ENCODE measurements around the gene FIP1L1. TPM values are rescaled to one million over a fixed set of nuclear protein-coding genes. Genes with fewer than 3 reads are reported as not detected.

The FIP1L1 gene
- polyA plus RNA-seq, 2 of the 4 experiments (the other 2 are of a cell fraction) = 27.9 to 40.5 TPM

DNA sequence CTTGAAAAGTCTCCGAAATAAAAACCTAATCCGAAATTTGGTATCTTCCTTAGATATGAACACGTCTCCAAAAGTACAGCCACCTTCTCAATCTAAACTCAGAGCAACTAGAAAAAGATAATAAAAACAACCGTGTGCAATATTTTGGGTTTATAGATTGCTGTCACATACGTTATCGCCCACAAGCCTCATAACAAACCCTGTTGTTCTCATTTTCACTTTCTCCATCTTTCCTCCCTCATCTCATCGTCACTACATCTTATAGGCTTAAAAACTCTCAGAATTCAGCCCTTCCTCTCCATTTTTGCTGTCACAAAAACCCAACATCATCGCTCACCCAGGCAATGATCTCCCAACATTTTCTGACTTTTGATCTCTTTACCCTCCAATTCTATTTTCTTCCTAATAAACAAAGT, 11.1 kb upstream of the FIP1L1 start:
- ChIA-PET POLR2A (interaction anchor here (1.2 to 1.8 kb wide), 2 partner anchors 11 to 654 kb away, joined by 3 to 7 read pairs; partner anchors contain the start of gene FIP1L1), CTCF (interaction anchor here (1.2 kb wide), 1 partner anchor 9 kb away, joined by 3 read pairs; no protein-coding TSS in a partner anchor)
- peak overlapping the region; percentile 77 for H3K27ac ChIP-seq
- 4% methylated on average over 8 of the region's 8 CpGs for WGBS (ENCODE audit: missing lambda C conversion rate)
- no peaks in the 10 kb centered on the region for H3K9me3 ChIP-seq
- peak overlapping the region; percentile 94 for H3K4me3 ChIP-seq
- DNase-seq (ENCODE audit: low read depth in 1 of 2, low spot score in 1 of 2) = no peak
- no peak for ATAC-seq
- peaks cover 2% of the 10 kb centered on the region; the same call in 2 of the 3 replicates for H3K4me1 ChIP-seq
- peak overlapping the region; percentile 91 for H3K4me2 ChIP-seq
- no peak for FAIRE-seq
- TF ChIP-seq TFCP2L1 (CRISPR knock-in tag; IDR thresholded peaks at IDR 0.05) = no peak
- no peak for TF ChIP-seq EHF (CRISPR knock-in tag; IDR thresholded peaks at IDR 0.05)
- TF ChIP-seq, protein P1, sequence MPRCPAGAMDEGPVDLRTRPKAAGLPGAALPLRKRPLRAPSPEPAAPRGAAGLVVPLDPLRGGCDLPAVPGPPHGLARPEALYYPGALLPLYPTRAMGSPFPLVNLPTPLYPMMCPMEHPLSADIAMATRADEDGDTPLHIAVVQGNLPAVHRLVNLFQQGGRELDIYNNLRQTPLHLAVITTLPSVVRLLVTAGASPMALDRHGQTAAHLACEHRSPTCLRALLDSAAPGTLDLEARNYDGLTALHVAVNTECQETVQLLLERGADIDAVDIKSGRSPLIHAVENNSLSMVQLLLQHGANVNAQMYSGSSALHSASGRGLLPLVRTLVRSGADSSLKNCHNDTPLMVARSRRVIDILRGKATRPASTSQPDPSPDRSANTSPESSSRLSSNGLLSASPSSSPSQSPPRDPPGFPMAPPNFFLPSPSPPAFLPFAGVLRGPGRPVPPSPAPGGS (IDR thresholded peaks at IDR 0.05) = no peak
- TF ChIP-seq CHD2 (IDR thresholded peaks at IDR 0.05; ENCODE audit: low read length, partially characterized antibody) = no peak
- TF ChIP-seq KDM5A (IDR thresholded peaks at IDR 0.05) = no peak
- peak; percentile 47; the same call in 1 of the 2 replicates for TF ChIP-seq PHF8 (IDR thresholded peaks at IDR 0.05; ENCODE audit: borderline replicate concordance, low read depth)

DNA sequence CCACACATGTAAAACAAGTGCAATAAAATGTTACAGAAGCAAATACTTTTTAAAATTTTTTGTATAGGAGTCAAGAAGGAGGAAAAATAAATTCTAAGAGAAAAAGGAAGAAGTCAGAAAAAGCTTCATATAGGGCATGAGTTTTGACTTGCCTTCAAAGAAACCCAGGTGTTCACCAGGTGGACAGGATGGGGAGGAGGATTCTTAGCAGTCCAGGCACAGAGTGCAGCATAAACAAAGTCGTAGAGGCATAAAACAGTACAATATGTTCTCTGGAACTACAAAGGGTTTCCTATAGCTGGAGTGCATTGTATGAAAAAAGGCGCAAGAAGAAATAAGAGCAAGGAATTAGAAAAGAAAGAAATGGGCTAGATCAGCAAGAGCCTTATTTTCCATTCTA, 9.7 kb upstream of the FIP1L1 start:
- Histone ChIP-seq H3K27ac (no peak overlapping the region), H3K9me3 (no peaks in the 10 kb centered on the region), H3K4me2 (no peak overlapping the region), H3K4me1 (peaks cover 2% of the 10 kb centered on the region; the same call in 2 of the 3 replicates), H3K4me3 (no peak overlapping the region)
- no peak for TF ChIP-seq CEBPB (IDR thresholded peaks at IDR 0.05)
- FAIRE-seq (no peak), DNase-seq (ENCODE audit: low read depth in 1 of 2, low spot score in 1 of 2) (no peak), ATAC-seq (no peak)
- 46% methylated on average over 2 of the region's 2 CpGs for WGBS (ENCODE audit: missing lambda C conversion rate)
- ChIA-PET POLR2A (no interaction called here), CTCF (interaction anchor here (0.7 to 1.0 kb wide), 2 partner anchors 13 to 866 kb away, joined by 3 to 4 read pairs; no protein-coding TSS in a partner anchor)

DNA sequence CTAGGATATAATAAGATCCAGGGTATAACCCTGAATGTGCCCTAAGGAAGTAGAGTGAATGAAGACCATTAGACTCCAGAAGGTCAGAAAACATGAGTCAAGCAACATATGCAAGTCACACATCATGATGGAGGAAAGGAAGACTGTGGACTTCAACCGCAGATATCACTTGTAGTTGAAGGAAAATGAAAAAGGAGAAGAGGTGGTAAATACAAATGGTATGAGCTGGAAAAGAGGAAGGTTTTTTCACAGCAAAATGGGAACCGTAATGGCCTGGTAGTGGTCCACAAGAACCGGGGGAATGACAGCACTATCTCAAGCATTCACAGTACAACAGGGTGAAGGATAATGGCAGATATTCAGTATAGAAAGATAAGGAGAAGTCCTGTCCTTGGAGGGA, 6.4 kb upstream of the FIP1L1 start:
- 49% methylated on average over 3 of the region's 3 CpGs for WGBS (ENCODE audit: missing lambda C conversion rate)
- ChIA-PET CTCF (no interaction called here), POLR2A (no interaction called here)
- ATAC-seq (no peak), FAIRE-seq (no peak), DNase-seq (ENCODE audit: low read depth in 1 of 2, low spot score in 1 of 2) (no peak)
- Histone ChIP-seq H3K4me3 (no peak overlapping the region), H3K27ac (no peak overlapping the region), H3K4me1 (peaks cover 2% of the 10 kb centered on the region; the same call in 1 of the 3 replicates), H3K9me3 (no peaks in the 10 kb centered on the region), H3K4me2 (no peak overlapping the region)
- TF ChIP-seq ESRRA (IDR thresholded peaks at IDR 0.05; ENCODE audit: borderline replicate concordance, low read length) = no peak
- TF ChIP-seq SREBF2 (IDR thresholded peaks at IDR 0.05) = no peak
- TF ChIP-seq, protein P2, sequence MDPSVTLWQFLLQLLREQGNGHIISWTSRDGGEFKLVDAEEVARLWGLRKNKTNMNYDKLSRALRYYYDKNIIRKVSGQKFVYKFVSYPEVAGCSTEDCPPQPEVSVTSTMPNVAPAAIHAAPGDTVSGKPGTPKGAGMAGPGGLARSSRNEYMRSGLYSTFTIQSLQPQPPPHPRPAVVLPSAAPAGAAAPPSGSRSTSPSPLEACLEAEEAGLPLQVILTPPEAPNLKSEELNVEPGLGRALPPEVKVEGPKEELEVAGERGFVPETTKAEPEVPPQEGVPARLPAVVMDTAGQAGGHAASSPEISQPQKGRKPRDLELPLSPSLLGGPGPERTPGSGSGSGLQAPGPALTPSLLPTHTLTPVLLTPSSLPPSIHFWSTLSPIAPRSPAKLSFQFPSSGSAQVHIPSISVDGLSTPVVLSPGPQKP (IDR thresholded peaks at IDR 0.05; ENCODE audit: low read depth, low read length) = no peak
- TF ChIP-seq KDM5A (IDR thresholded peaks at IDR 0.05) = no peak
- TF ChIP-seq, protein P3, sequence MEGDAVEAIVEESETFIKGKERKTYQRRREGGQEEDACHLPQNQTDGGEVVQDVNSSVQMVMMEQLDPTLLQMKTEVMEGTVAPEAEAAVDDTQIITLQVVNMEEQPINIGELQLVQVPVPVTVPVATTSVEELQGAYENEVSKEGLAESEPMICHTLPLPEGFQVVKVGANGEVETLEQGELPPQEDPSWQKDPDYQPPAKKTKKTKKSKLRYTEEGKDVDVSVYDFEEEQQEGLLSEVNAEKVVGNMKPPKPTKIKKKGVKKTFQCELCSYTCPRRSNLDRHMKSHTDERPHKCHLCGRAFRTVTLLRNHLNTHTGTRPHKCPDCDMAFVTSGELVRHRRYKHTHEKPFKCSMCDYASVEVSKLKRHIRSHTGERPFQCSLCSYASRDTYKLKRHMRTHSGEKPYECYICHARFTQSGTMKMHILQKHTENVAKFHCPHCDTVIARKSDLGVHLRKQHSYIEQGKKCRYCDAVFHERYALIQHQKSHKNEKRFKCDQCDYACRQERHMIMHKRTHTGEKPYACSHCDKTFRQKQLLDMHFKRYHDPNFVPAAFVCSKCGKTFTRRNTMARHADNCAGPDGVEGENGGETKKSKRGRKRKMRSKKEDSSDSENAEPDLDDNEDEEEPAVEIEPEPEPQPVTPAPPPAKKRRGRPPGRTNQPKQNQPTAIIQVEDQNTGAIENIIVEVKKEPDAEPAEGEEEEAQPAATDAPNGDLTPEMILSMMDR (IDR thresholded peaks at IDR 0.05) = no peak
- no peak for TF ChIP-seq ZFP36 (IDR thresholded peaks at IDR 0.05; ENCODE audit: borderline replicate concordance, partially characterized antibody)
- TF ChIP-seq, protein P4, sequence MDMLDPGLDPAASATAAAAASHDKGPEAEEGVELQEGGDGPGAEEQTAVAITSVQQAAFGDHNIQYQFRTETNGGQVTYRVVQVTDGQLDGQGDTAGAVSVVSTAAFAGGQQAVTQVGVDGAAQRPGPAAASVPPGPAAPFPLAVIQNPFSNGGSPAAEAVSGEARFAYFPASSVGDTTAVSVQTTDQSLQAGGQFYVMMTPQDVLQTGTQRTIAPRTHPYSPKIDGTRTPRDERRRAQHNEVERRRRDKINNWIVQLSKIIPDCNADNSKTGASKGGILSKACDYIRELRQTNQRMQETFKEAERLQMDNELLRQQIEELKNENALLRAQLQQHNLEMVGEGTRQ (IDR thresholded peaks at IDR 0.05) = no peak
- no peak for TF ChIP-seq TP53 (CRISPR knock-in tag; IDR thresholded peaks at IDR 0.05)
- TF ChIP-seq HOXB13 (CRISPR knock-in tag; IDR thresholded peaks at IDR 0.05; ENCODE audit: low read depth) = no peak
- TF ChIP-seq RNF2 (IDR thresholded peaks at IDR 0.05; ENCODE audit: borderline replicate concordance, low read depth) = no peak
- TF ChIP-seq, protein P5, sequence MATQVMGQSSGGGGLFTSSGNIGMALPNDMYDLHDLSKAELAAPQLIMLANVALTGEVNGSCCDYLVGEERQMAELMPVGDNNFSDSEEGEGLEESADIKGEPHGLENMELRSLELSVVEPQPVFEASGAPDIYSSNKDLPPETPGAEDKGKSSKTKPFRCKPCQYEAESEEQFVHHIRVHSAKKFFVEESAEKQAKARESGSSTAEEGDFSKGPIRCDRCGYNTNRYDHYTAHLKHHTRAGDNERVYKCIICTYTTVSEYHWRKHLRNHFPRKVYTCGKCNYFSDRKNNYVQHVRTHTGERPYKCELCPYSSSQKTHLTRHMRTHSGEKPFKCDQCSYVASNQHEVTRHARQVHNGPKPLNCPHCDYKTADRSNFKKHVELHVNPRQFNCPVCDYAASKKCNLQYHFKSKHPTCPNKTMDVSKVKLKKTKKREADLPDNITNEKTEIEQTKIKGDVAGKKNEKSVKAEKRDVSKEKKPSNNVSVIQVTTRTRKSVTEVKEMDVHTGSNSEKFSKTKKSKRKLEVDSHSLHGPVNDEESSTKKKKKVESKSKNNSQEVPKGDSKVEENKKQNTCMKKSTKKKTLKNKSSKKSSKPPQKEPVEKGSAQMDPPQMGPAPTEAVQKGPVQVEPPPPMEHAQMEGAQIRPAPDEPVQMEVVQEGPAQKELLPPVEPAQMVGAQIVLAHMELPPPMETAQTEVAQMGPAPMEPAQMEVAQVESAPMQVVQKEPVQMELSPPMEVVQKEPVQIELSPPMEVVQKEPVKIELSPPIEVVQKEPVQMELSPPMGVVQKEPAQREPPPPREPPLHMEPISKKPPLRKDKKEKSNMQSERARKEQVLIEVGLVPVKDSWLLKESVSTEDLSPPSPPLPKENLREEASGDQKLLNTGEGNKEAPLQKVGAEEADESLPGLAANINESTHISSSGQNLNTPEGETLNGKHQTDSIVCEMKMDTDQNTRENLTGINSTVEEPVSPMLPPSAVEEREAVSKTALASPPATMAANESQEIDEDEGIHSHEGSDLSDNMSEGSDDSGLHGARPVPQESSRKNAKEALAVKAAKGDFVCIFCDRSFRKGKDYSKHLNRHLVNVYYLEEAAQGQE (IDR thresholded peaks at IDR 0.05) = no peak
- no peak for TF ChIP-seq POLR2A (IDR thresholded peaks at IDR 0.05; ENCODE audit: low read length)
- TF ChIP-seq POLR2AphosphoS2 (conservative IDR thresholded peaks at IDR 0.05; ENCODE audit: low read length) = no peak
- TF ChIP-seq GATA3 (IDR thresholded peaks at IDR 0.05; ENCODE audit: borderline replicate concordance) = no peak
- no peak for TF ChIP-seq TFCP2L1 (CRISPR knock-in tag; IDR thresholded peaks at IDR 0.05)
- TF ChIP-seq, protein P6, sequence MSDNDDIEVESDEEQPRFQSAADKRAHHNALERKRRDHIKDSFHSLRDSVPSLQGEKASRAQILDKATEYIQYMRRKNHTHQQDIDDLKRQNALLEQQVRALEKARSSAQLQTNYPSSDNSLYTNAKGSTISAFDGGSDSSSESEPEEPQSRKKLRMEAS (IDR thresholded peaks at IDR 0.05) = no peak
- no peak for TF ChIP-seq HOXB5 (CRISPR knock-in tag; IDR thresholded peaks at IDR 0.05)
- no peak for TF ChIP-seq SMC3 (IDR thresholded peaks at IDR 0.05)
- no peak for TF ChIP-seq CEBPB (IDR thresholded peaks at IDR 0.05)
